Endothelial cell (in vitro differentiated cells): ENCODE data around the gene POLA1. TPM values are rescaled to one million over a fixed set of nuclear protein-coding genes. Genes with fewer than 3 reads are reported as not detected.

ENCODE experiments used
- DNase-seq: peaks from one replicate; pipeline ENCODE4 v3.0.0; 2021; ENCODE audit warnings: low spot score
- H3K27ac Mint-ChIP-seq: one replicate; pipeline ENCODE4 v1.8.0; 2021; ENCODE audit warnings: mixed read lengths, inconsistent platforms; ENCODE audit not compliant: unreplicated experiment
- H3K27me3 Mint-ChIP-seq: one replicate; pipeline ENCODE4 v1.8.0; 2021; ENCODE audit warnings: mild to moderate bottlenecking, moderate library complexity, mixed read lengths, inconsistent platforms; ENCODE audit not compliant: unreplicated experiment
- H3K36me3 Mint-ChIP-seq: one replicate; pipeline ENCODE4 v1.8.0; 2021; ENCODE audit warnings: mild to moderate bottlenecking, low read depth, mixed read lengths, inconsistent platforms; ENCODE audit not compliant: unreplicated experiment
- H3K4me1 Mint-ChIP-seq: one replicate; pipeline ENCODE4 v1.8.0; 2021; ENCODE audit warnings: mild to moderate bottlenecking, mixed read lengths, inconsistent platforms; ENCODE audit not compliant: unreplicated experiment
- H3K4me3 Mint-ChIP-seq: one replicate; pipeline ENCODE4 v1.8.0; 2021; ENCODE audit warnings: mild to moderate bottlenecking, mixed read lengths, inconsistent platforms; ENCODE audit not compliant: unreplicated experiment
- H3K9me3 Mint-ChIP-seq: one replicate; pipeline ENCODE4 v1.8.0; 2021; ENCODE audit warnings: mixed read lengths, inconsistent platforms; ENCODE audit not compliant: unreplicated experiment
- total RNA-seq: library from RNA; stranded (reverse); fragmentation: NEBNext Ultra II Directional; extraction: Animal tissue kit (Norgen Biotek cat#: 25700); gene quantifications from one replicate; pipeline ENCODE4 v1.2.1, GENCODE V29; 2021; ENCODE audit not compliant: unreplicated experiment
- TF ChIP-seq, protein P1 (sequence below): fragments of 200-600 bp; sonication (generic); IDR thresholded peaks from one replicate; pipeline ENCODE4 v1.5.0; 2021; ENCODE audit warnings: antibody characterized with exemption; ENCODE audit not compliant: unreplicated experiment

The POLA1 gene
- total RNA-seq, 1 donor from 2014 or later, result 12.9 TPM

GRCh38 chrX:24659106-24659505 is 34.6 kb upstream of the POLA1 start:
- H3K4me3 Mint-ChIP-seq, result no peak overlapping the region
- no peak overlapping the region for H3K27ac Mint-ChIP-seq
- H3K27me3 Mint-ChIP-seq, result no peaks in the 10 kb centered on the region
- TF ChIP-seq, protein P1, sequence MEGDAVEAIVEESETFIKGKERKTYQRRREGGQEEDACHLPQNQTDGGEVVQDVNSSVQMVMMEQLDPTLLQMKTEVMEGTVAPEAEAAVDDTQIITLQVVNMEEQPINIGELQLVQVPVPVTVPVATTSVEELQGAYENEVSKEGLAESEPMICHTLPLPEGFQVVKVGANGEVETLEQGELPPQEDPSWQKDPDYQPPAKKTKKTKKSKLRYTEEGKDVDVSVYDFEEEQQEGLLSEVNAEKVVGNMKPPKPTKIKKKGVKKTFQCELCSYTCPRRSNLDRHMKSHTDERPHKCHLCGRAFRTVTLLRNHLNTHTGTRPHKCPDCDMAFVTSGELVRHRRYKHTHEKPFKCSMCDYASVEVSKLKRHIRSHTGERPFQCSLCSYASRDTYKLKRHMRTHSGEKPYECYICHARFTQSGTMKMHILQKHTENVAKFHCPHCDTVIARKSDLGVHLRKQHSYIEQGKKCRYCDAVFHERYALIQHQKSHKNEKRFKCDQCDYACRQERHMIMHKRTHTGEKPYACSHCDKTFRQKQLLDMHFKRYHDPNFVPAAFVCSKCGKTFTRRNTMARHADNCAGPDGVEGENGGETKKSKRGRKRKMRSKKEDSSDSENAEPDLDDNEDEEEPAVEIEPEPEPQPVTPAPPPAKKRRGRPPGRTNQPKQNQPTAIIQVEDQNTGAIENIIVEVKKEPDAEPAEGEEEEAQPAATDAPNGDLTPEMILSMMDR, result no peak
- H3K4me1 Mint-ChIP-seq, result peaks cover 2% of the 10 kb centered on the region
- DNase-seq, result no peak
- H3K36me3 Mint-ChIP-seq, result no peaks in the 10 kb centered on the region
- H3K9me3 Mint-ChIP-seq, result no peaks in the 10 kb centered on the region

GRCh38 chrX:24659646-24660045 is 34.1 kb upstream of the POLA1 start:
- H3K4me1 Mint-ChIP-seq, result peaks cover 2% of the 10 kb centered on the region
- no peaks in the 10 kb centered on the region for H3K36me3 Mint-ChIP-seq
- H3K27ac Mint-ChIP-seq, result no peak overlapping the region
- DNase-seq, result no peak
- no peaks in the 10 kb centered on the region for H3K9me3 Mint-ChIP-seq
- H3K27me3 Mint-ChIP-seq, result no peaks in the 10 kb centered on the region
- H3K4me3 Mint-ChIP-seq, result no peak overlapping the region
- TF ChIP-seq, protein P1, result no peak

DNA sequence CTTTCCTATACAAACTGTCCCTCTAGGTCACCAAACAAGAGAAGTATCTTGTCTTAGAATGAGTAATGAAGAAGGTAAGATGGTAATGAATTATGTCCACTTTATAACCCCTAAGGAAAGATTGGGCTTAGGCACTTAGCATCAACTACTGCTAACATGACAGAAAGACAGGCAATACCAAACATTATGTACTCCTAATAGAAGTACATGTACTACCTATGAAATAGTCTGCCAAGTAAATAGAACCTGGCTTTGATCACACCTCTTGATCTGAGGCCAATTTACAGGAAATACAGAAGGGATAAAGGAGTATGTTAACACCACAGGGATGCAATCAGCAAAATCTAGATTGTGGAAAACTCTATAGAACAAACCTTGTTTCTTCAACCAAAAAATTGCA is 32.4 kb upstream of the POLA1 start:
- Mint-ChIP-seq H3K4me3 (no peak overlapping the region), H3K4me1 (peaks cover 2% of the 10 kb centered on the region), H3K9me3 (no peaks in the 10 kb centered on the region), H3K27me3 (no peaks in the 10 kb centered on the region), H3K27ac (no peak overlapping the region), H3K36me3 (no peaks in the 10 kb centered on the region)
- TF ChIP-seq, protein P1, result no peak
- DNase-seq, result no peak

DNA sequence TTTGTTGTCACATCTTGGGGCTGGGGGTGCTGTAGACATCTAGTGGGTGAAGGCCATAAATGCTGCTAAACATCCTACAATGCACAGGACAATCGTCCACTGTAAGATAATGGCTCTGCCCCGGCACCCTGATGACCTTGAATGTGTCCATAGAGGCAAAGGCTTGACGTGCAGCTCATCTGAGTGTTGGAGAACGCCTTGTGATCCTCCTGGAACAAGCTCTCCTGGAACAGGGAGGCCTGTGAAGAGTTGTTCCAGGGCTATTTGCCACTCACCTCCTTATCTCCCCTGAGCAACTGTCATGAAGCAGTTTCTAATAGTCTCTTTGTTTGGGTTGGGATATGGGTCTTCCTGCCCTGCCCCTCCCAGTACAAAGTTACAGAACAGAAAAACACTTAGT is 31.4 kb upstream of the POLA1 start:
- Mint-ChIP-seq H3K4me1 (peaks cover 2% of the 10 kb centered on the region), H3K4me3 (no peak overlapping the region)

GRCh38 chrX:24668111-24668510 is 25.6 kb upstream of the POLA1 start:
- H3K4me3 Mint-ChIP-seq, result no peak overlapping the region
- H3K9me3 Mint-ChIP-seq, result no peaks in the 10 kb centered on the region
- no peaks in the 10 kb centered on the region for H3K36me3 Mint-ChIP-seq
- no peaks in the 10 kb centered on the region for H3K27me3 Mint-ChIP-seq
- no peak overlapping the region for H3K27ac Mint-ChIP-seq
- no peak for DNase-seq
- TF ChIP-seq, protein P1, result no peak
- H3K4me1 Mint-ChIP-seq, result peaks cover 6% of the 10 kb centered on the region

More for the DNA sequence above, 31.4 kb upstream of the POLA1 start:
- no peaks in the 10 kb centered on the region for H3K27me3 Mint-ChIP-seq
- no peaks in the 10 kb centered on the region for H3K9me3 Mint-ChIP-seq
- H3K36me3 Mint-ChIP-seq, result no peaks in the 10 kb centered on the region
- H3K27ac Mint-ChIP-seq, result no peak overlapping the region
- TF ChIP-seq, protein P1, result no peak
- no peak for DNase-seq
